Measurements from ENCODE around the gene XPO5. TPM values are rescaled to one million over a fixed set of nuclear protein-coding genes. Genes with fewer than 3 reads are reported as not detected.

The XPO5 gene
- total RNA-seq, 4 donors from 2014 or later = 17.3 to 55.3 (median 27.8) TPM

DNA sequence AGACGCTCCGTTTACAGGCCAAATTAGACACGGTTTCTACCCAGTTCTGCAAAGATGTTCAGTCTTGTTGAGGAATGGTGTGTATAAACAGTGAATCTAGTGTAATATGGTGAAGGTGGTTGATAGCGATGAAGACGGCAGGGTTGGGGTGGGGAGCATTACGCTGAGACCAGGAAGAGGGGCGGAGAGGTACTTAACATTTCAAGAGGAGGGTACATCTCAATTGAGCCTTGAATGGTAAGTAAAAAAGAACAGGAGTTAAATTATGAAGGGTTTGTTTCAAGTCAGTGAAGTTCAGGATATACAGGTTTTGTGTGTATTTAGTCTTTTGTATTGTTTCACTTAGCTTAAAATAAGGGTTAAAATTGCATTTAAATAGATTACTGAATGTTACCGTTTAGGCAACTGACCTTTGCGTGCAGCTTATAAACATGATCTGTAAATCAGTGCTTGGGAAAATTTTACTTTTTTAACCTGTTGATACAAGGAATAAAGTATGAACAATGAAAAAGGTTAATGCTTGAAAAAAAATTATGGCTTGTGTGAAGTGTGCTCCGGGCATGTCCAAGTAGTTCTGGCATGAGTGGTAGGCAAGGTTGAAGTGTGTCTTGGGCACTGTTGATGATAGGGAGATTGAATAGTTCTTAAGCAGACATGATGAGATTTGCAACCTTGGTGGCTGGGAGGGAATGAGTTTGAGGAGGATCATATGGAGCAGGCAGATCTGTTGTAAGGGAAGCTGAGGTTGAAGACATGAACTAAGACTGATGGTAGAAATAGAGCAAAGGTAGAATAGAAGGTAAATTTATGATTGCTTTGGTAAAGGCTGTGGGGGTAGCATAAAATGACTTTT is 58.1 kb downstream of the XPO5 start:
- Histone ChIP-seq H3K4me1 (peaks cover 4 to 29% (median 14%) of the 10 kb centered on the region in 4 donors), H3K27ac (peak overlapping the region; percentile 33 to 88 (median 78)), H3K9me3 (no peaks in the 10 kb centered on the region), H3K36me3 (peaks cover 0 to 62% (median 0%) of the 10 kb centered on the region in 3 donors), H3K4me3 (peak overlapping the region; percentile 62 to 87 (median 78)), H3K27me3 (no peaks in the 10 kb centered on the region)
- DNase-seq = no peak
- TF ChIP-seq, protein P1, sequence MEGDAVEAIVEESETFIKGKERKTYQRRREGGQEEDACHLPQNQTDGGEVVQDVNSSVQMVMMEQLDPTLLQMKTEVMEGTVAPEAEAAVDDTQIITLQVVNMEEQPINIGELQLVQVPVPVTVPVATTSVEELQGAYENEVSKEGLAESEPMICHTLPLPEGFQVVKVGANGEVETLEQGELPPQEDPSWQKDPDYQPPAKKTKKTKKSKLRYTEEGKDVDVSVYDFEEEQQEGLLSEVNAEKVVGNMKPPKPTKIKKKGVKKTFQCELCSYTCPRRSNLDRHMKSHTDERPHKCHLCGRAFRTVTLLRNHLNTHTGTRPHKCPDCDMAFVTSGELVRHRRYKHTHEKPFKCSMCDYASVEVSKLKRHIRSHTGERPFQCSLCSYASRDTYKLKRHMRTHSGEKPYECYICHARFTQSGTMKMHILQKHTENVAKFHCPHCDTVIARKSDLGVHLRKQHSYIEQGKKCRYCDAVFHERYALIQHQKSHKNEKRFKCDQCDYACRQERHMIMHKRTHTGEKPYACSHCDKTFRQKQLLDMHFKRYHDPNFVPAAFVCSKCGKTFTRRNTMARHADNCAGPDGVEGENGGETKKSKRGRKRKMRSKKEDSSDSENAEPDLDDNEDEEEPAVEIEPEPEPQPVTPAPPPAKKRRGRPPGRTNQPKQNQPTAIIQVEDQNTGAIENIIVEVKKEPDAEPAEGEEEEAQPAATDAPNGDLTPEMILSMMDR (IDR thresholded peaks at IDR 0.05) = no peak
- TF ChIP-seq POLR2A (IDR thresholded peaks at IDR 0.05) = no peak

DNA sequence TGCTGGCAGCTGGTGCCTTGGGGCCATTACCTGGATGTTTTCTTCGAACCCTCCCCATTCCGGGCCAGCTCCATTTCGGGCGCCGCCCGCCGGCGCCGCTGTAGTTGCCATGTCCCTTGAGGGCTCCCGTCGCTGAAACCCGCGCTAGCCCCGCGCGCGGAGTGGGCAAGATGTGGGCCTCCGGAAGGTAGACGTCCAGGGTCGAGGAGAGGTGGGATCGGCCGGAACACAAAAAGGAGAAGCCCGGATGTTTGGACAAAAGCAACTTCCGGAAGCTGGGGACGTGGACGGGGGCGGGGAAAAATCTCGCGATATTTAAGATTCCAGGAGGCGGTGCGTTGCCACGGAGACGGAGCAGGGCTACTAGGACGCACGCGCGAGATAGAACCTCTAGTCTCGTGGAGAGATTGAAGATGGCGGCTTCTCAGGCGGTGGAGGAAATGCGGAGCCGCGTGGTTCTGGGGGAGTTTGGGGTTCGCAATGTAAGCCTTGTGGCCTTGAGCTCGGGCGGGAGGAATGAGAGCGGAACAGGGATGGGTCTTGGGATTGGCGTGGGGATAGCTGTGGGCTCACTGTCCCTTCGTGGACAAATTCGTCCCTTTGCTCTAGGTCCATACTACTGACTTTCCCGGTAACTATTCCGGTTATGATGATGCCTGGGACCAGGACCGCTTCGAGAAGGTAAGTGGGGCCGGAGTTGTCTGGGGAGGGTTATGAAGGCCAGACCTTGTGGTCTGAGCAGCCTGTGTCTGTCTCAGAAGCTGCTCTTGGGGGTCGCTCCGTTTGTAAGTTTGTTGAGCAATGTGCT is 58.9 kb downstream of the XPO5 start, which contains the start of the genes POLR1C and YIPF3:
Gene POLR1C (plus strand): TSS at position 393 of the 808 bp plus-strand sequence. CDS start 21 bp downstream, at position 414.
Gene YIPF3 (minus strand): TSS at position 230 of the 808 bp plus-strand sequence. CDS start 119 bp downstream, at position 111.
- peaks cover 4 to 30% (median 14%) of the 10 kb centered on the region in 4 donors for H3K4me1 ChIP-seq

DNA sequence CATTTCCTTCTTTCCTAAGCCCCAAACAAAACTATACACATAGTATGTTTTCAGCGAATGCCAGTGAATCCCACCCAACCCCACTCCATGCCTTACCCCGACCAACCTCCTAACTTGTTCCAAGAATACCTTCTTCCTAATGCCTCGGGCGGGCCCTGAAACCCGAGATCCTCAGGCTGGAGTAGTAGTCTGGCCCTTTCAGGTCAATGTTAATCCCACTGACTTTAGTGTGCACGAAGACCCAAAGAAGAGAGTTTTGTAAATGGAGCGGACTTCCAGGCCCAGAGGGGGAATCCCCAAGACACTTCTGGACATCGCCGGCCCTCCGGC is 59.5 kb downstream of the XPO5 start:
- Histone ChIP-seq H3K36me3 (peaks cover 0 to 62% (median 0%) of the 10 kb centered on the region in 3 donors), H3K4me1 (peaks cover 4 to 36% (median 14%) of the 10 kb centered on the region in 4 donors), H3K27ac (peak overlapping the region; percentile 72 to 88 (median 80)), H3K4me3 (peak overlapping the region; percentile 62 to 87 (median 78)), H3K27me3 (no peaks in the 10 kb centered on the region), H3K9me3 (no peaks in the 10 kb centered on the region)
- no peak for DNase-seq
- TF ChIP-seq, protein P1 (IDR thresholded peaks at IDR 0.05) = no peak
- no peak for TF ChIP-seq POLR2A (IDR thresholded peaks at IDR 0.05)

More for the DNA sequence above, 58.9 kb downstream of the XPO5 start, which contains the start of the genes POLR1C and YIPF3:
- Histone ChIP-seq H3K27me3 (no peaks in the 10 kb centered on the region), H3K36me3 (peaks cover 0 to 62% (median 0%) of the 10 kb centered on the region in 3 donors), H3K27ac (peak within 1 kb of the TSS; percentile 72 to 88 (median 80)), H3K4me3 (peak within 1 kb of the TSS; percentile 62 to 87 (median 78)), H3K9me3 (no peaks in the 10 kb centered on the region)
- DNase-seq = peak; percentile 97 to 99 (median 97)
- TF ChIP-seq, protein P1 (IDR thresholded peaks at IDR 0.05) = no peak
- TF ChIP-seq POLR2A (IDR thresholded peaks at IDR 0.05) = peak; percentile 36 to 52

DNA sequence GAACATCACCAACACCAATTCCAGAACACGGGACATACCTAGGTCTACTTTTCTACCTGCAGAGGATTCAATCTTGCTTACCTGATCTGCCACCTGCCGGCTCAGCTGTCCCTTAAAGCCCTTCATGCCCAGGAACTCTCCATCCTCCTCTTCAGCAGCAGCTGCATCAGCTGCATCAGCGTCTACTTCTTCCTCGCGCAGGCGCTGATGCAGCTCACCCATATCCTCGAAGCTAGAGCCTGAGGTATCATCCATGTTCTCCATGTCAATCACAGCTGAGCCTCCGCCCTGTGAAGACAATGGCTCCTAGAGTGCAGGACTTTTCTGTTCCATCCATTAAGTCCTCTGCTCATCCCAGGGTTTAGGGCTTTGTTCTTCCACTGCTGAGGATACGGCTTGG is 60.0 kb downstream of the XPO5 start:
- no peak for TF ChIP-seq POLR2A (IDR thresholded peaks at IDR 0.05)
- TF ChIP-seq, protein P1 (IDR thresholded peaks at IDR 0.05) = no peak
- Histone ChIP-seq H3K36me3 (peaks cover 0 to 58% (median 0%) of the 10 kb centered on the region in 3 donors), H3K4me1 (peaks cover 4 to 41% (median 14%) of the 10 kb centered on the region in 4 donors), H3K4me3 (peak overlapping the region; percentile 62 to 87 (median 78)), H3K27me3 (no peaks in the 10 kb centered on the region), H3K27ac (peak overlapping the region in 3 of 4 donors; percentile 72 to 88 (median 85)), H3K9me3 (no peaks in the 10 kb centered on the region)
- no peak for DNase-seq

DNA sequence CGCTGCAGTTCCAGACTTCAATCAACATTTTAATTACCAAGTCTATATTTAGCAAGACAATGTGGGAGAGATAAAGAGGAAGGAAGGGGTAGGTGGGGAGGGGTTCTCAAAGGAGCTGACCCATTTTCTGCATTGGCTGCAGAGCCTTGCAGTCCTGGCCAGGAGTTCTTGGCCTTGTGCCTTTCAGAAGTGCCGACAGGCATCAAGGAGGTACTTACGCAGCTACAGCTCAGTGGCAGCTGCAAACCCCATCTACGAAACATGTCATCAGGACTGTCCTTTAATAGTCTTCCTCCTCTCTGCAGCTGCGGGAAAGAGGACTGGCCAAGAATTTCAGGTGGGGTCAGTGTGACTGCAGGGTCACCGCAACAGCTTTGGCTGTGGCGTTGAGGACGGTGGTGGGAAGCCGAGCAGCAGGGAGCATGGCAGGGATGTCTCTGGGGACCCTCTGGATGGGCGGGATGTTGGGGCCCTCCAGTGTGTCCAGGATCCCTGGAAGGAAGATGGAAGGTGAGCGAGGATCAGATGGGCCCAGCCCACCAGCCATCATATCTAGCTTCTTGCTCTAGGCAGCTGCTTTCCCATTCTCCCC is 63.9 kb downstream of the XPO5 start:
- Histone ChIP-seq H3K4me3 (no peak overlapping the region), H3K36me3 (peaks cover 0 to 42% (median 0%) of the 10 kb centered on the region in 3 donors), H3K9me3 (no peaks in the 10 kb centered on the region), H3K4me1 (peaks cover 5 to 49% (median 19%) of the 10 kb centered on the region in 4 donors), H3K27me3 (no peaks in the 10 kb centered on the region), H3K27ac (peak overlapping the region in 1 of 4 donors; percentile 90)
- TF ChIP-seq POLR2A (IDR thresholded peaks at IDR 0.05) = no peak
- TF ChIP-seq, protein P1 (IDR thresholded peaks at IDR 0.05) = no peak
- no peak for DNase-seq
